ENCODE measurements around the gene G3BP2.

DNA sequence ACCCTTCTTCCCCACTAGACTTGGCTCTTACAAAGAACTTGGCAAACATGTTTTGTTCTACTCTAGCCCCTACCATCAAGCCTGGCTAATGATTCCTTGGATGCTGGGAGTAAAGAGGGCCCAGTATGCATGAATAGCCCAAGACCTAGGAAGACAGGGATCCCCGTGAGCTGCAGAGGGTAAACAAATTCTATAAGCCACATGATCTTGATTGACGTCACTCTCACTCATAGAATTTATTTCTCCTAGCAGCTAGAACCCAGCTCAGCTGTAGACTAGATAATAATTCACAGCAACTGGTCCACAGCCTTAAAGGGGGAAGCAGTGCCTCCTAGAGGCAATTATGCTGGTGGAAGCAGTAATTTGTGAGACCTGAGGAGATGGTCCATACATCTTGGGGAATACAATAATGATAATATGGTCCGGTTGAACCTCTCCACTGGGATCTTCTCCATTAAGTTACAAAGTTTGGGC lies 35.0 kb upstream of the G3BP2 start:
- no peak for TF ChIP-seq TCF7L2 (IDR thresholded peaks at IDR 0.05; ENCODE audit: low read depth, low read length)
- TF ChIP-seq, protein P1, sequence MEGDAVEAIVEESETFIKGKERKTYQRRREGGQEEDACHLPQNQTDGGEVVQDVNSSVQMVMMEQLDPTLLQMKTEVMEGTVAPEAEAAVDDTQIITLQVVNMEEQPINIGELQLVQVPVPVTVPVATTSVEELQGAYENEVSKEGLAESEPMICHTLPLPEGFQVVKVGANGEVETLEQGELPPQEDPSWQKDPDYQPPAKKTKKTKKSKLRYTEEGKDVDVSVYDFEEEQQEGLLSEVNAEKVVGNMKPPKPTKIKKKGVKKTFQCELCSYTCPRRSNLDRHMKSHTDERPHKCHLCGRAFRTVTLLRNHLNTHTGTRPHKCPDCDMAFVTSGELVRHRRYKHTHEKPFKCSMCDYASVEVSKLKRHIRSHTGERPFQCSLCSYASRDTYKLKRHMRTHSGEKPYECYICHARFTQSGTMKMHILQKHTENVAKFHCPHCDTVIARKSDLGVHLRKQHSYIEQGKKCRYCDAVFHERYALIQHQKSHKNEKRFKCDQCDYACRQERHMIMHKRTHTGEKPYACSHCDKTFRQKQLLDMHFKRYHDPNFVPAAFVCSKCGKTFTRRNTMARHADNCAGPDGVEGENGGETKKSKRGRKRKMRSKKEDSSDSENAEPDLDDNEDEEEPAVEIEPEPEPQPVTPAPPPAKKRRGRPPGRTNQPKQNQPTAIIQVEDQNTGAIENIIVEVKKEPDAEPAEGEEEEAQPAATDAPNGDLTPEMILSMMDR (IDR thresholded peaks at IDR 0.05) = no peak
- no peak for TF ChIP-seq SIN3A (IDR thresholded peaks at IDR 0.05; ENCODE audit: borderline replicate concordance, insufficient read depth, low read depth, low read length)
- TF ChIP-seq POLR2AphosphoS5 (IDR thresholded peaks at IDR 0.05; ENCODE audit: low read depth, low read length) = no peak
- TF ChIP-seq, protein P2, sequence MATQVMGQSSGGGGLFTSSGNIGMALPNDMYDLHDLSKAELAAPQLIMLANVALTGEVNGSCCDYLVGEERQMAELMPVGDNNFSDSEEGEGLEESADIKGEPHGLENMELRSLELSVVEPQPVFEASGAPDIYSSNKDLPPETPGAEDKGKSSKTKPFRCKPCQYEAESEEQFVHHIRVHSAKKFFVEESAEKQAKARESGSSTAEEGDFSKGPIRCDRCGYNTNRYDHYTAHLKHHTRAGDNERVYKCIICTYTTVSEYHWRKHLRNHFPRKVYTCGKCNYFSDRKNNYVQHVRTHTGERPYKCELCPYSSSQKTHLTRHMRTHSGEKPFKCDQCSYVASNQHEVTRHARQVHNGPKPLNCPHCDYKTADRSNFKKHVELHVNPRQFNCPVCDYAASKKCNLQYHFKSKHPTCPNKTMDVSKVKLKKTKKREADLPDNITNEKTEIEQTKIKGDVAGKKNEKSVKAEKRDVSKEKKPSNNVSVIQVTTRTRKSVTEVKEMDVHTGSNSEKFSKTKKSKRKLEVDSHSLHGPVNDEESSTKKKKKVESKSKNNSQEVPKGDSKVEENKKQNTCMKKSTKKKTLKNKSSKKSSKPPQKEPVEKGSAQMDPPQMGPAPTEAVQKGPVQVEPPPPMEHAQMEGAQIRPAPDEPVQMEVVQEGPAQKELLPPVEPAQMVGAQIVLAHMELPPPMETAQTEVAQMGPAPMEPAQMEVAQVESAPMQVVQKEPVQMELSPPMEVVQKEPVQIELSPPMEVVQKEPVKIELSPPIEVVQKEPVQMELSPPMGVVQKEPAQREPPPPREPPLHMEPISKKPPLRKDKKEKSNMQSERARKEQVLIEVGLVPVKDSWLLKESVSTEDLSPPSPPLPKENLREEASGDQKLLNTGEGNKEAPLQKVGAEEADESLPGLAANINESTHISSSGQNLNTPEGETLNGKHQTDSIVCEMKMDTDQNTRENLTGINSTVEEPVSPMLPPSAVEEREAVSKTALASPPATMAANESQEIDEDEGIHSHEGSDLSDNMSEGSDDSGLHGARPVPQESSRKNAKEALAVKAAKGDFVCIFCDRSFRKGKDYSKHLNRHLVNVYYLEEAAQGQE (IDR thresholded peaks at IDR 0.05; ENCODE audit: insufficient read depth in 1 of 2, low read depth in 2 of 2, low read length in 1 of 2) = no peak

Measured in Panc1 (cell line).